H9 (cell line): Measurements from ENCODE around the gene CYBA. TPM values are rescaled to one million over a fixed set of nuclear protein-coding genes. Genes with fewer than 3 reads are reported as not detected.

Experiments used
- DNase-seq: peaks from one replicate; pipeline ENCODE4 v3.0.0-alpha.2; 2017
- H2AFZ ChIP-seq: one replicate; pipeline ENCODE4 v1.6.1; 2013; ENCODE audit warnings: mild to moderate bottlenecking, low read length, control low read depth, moderate library complexity
- H2AK5ac ChIP-seq: 2 replicates; pipeline ENCODE4 v1.6.1; 2013; ENCODE audit warnings: low read length, control low read depth, mixed read lengths; ENCODE audit not compliant: insufficient read length
- H2BK120ac ChIP-seq: one replicate; pipeline ENCODE4 v1.6.1; 2013; ENCODE audit warnings: low read depth, mild to moderate bottlenecking, low read length, control low read depth, inconsistent platforms; ENCODE audit not compliant: poor library complexity, severe bottlenecking
- H2BK12ac ChIP-seq: 2 replicates; pipeline ENCODE4 v1.6.1; 2013; ENCODE audit warnings: low read length, control low read depth, mixed read lengths, low read depth; ENCODE audit not compliant: insufficient read length
- H2BK15ac ChIP-seq: 2 replicates; pipeline ENCODE4 v1.6.1; 2013; ENCODE audit warnings: low read depth, low read length, control low read depth
- H2BK20ac ChIP-seq: one replicate; pipeline ENCODE4 v1.6.1; 2013; ENCODE audit warnings: low read depth, mild to moderate bottlenecking, low read length, control low read depth, inconsistent platforms; ENCODE audit not compliant: poor library complexity, severe bottlenecking
- H2BK5ac ChIP-seq: 2 replicates; pipeline ENCODE4 v1.6.1; 2013; ENCODE audit warnings: low read length, control low read depth, mixed read lengths; ENCODE audit not compliant: insufficient read length
- H3K14ac ChIP-seq: 2 replicates; pipeline ENCODE4 v1.6.1; 2013; ENCODE audit warnings: low read length, control low read depth; ENCODE audit not compliant: insufficient read depth
- H3K18ac ChIP-seq: 2 replicates; pipeline ENCODE4 v1.6.1; 2013; ENCODE audit warnings: low read depth, mild to moderate bottlenecking, mixed read lengths, low read length, control low read depth; ENCODE audit not compliant: insufficient read length
- H3K23ac ChIP-seq: 2 replicates; pipeline ENCODE4 v1.6.1; 2013; ENCODE audit warnings: low read length, control low read depth, mixed read lengths, low read depth; ENCODE audit not compliant: insufficient read length
- H3K23me2 ChIP-seq: 2 replicates; pipeline ENCODE4 v1.6.1; 2013; ENCODE audit warnings: low read depth, mild to moderate bottlenecking, mixed read lengths, low read length, control low read depth; ENCODE audit not compliant: insufficient read length, poor library complexity, severe bottlenecking
- H3K27ac ChIP-seq: 2 replicates; pipeline ENCODE4 v1.5.1; 2013; ENCODE audit warnings: low read length, control low read depth, mixed read lengths, low read depth; ENCODE audit not compliant: insufficient read length
- H3K27me3 ChIP-seq: 2 replicates; pipeline ENCODE4 v1.6.1; 2013; ENCODE audit warnings: low read length, control low read depth, inconsistent platforms; ENCODE audit not compliant: insufficient read depth
- H3K4ac ChIP-seq: 2 replicates; pipeline ENCODE4 v1.6.1; 2013; ENCODE audit warnings: low read depth, mild to moderate bottlenecking, control low read depth, inconsistent platforms, low read length, moderate library complexity
- H3K4me1 ChIP-seq: 2 replicates; pipeline ENCODE4 v1.6.1; 2013; ENCODE audit warnings: low read length, control low read depth, inconsistent platforms; ENCODE audit not compliant: insufficient read depth
- H3K4me2 ChIP-seq: 2 replicates; pipeline ENCODE4 v1.6.1; 2013; ENCODE audit warnings: low read length, control low read depth, mixed read lengths; ENCODE audit not compliant: insufficient read length, insufficient read depth
- H3K56ac ChIP-seq: 2 replicates; pipeline ENCODE4 v1.6.1; 2013; ENCODE audit warnings: low read depth, mild to moderate bottlenecking, mixed read lengths, low read length, control low read depth; ENCODE audit not compliant: insufficient read length
- H3K79me1 ChIP-seq: 2 replicates; pipeline ENCODE4 v1.6.1; 2013; ENCODE audit warnings: low read depth, mild to moderate bottlenecking, moderate library complexity, low read length, control low read depth, inconsistent platforms; ENCODE audit not compliant: insufficient read depth, poor library complexity, severe bottlenecking
- H3K79me2 ChIP-seq: 2 replicates; pipeline ENCODE4 v1.6.1; 2013; ENCODE audit warnings: low read length, control low read depth, inconsistent platforms; ENCODE audit not compliant: insufficient read depth
- H3K9ac ChIP-seq: 2 replicates; pipeline ENCODE4 v1.6.1; 2013; ENCODE audit warnings: low read length, control low read depth, mixed read lengths; ENCODE audit not compliant: insufficient read length; ENCODE audit errors: extremely low read depth
- H3K9me3 ChIP-seq: one replicate; pipeline ENCODE4 v1.6.1; 2013; ENCODE audit warnings: low read depth, low read length, inconsistent platforms; ENCODE audit not compliant: control insufficient read depth
- H3T11ph ChIP-seq: one replicate; pipeline ENCODE4 v1.6.1; 2013; ENCODE audit warnings: mild to moderate bottlenecking, low read length, control low read depth, inconsistent platforms
- H4K20me1 ChIP-seq: one replicate; pipeline ENCODE4 v1.6.1; 2013; ENCODE audit not compliant: control insufficient read depth, insufficient read length, insufficient read depth
- H4K5ac ChIP-seq: 2 replicates; pipeline ENCODE4 v1.6.1; 2013; ENCODE audit warnings: low read depth, mild to moderate bottlenecking, mixed read lengths, low read length, control low read depth; ENCODE audit not compliant: insufficient read length
- H4K8ac ChIP-seq: replicated peaks from 2 replicates; pipeline ENCODE4 v1.6.1; 2013; ENCODE audit warnings: low read length, control low read depth, mixed read lengths, low read depth; ENCODE audit not compliant: insufficient read length
- H4K91ac ChIP-seq: 2 replicates; pipeline ENCODE4 v1.6.1; 2013; ENCODE audit warnings: low read depth, mild to moderate bottlenecking, moderate library complexity, mixed read lengths, low read length, control low read depth; ENCODE audit not compliant: insufficient read length
- H3K27ac Mint-ChIP-seq, 3 experiments: 2 replicates in 2 of 3; 3 replicates in 1 of 3; pipeline ENCODE4 v1.8.0; 2020 to 2021; ENCODE audit warnings: mixed read lengths in 3 of 3, mild to moderate bottlenecking in 1 of 3, moderate library complexity in 1 of 3
- H3K27me3 Mint-ChIP-seq: 2 replicates; pipeline ENCODE4 v1.8.0; 2021; ENCODE audit warnings: low read depth, mild to moderate bottlenecking, moderate library complexity, mixed read lengths
- H3K36me3 Mint-ChIP-seq, 3 experiments: 2 replicates in 2 of 3; 3 replicates in 1 of 3; pipeline ENCODE4 v1.8.0; 2020 to 2021; ENCODE audit warnings: low read depth in 3 of 3, mixed read lengths in 3 of 3; ENCODE audit not compliant: insufficient read depth in 1 of 3
- H3K4me1 Mint-ChIP-seq, 2 experiments: 2 replicates each; pipeline ENCODE4 v1.8.0; 2020; ENCODE audit warnings: mixed read lengths in 2 of 2
- H3K4me3 Mint-ChIP-seq, 2 experiments: 2 replicates in 1 of 2; 3 replicates in 1 of 2; pipeline ENCODE4 v1.8.0; 2020 to 2021; ENCODE audit warnings: mild to moderate bottlenecking in 2 of 2, mixed read lengths in 2 of 2, moderate library complexity in 1 of 2
- H3K9me3 Mint-ChIP-seq, 2 experiments: 2 replicates in 1 of 2; 3 replicates in 1 of 2; pipeline ENCODE4 v1.8.0; 2020; ENCODE audit warnings: mild to moderate bottlenecking in 2 of 2, mixed read lengths in 2 of 2, moderate library complexity in 1 of 2
- WGBS: extraction: QIAGEN DNeasy Blood & Tissue Kit; methylation state at CpG from one replicate; pipeline ENCODE4 v1.1.7; 2013; ENCODE audit warnings: missing lambda C conversion rate, low lambda C conversion rate, mixed read lengths; ENCODE audit not compliant: insufficient read length; ENCODE audit errors: extremely low coverage; 5-methylcytosine and 5-hydroxymethylcytosine counted together
- total RNA-seq: library from RNA; stranded (reverse); gene quantifications from 2 replicates; pipeline ENCODE4 v1.2.1, GENCODE V29; 2021
- TF ChIP-seq, protein P1 (sequence below): fragments of 200-600 bp; sonication (generic); conservative IDR thresholded peaks from 3 replicates; pipeline ENCODE4 v1.8.0; 2021; ENCODE audit warnings: antibody characterized with exemption, mild to moderate bottlenecking

The CYBA gene
- total RNA-seq, 1 experiment from 2014 or later = 153 TPM

DNA sequence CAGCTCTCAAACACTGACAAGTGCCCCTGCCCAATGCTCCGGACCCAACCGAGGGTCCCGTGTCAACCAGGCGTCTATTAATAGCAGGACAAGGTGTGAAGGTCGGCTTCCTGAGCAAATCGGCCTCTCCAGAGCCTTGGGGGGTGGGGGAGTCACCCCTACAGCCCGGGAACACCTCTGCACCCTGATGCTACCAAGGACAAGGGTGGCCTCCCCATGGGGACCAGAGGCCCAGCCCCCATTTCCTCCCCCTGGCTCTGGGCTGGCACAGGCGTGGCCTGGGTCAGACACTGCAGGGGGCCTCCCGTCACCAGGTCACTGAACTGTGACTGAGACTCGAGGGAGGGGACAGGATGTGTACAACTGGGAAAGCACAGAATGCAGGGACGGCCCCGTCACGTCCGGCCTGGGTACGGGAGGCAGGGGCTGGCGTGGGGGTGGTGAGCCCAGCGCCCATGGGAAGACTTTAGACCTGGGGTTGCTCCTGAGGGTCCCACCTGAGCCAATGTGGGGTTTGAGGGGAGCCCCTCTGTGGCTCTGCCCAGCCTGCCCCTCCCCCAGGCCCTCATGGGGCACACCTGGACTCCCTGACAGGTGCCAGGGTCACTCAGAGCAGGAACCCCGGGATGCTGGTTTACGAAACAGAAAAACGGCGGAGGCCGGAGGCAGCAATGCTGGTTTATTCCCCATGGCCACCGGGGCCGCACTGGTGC, 579 bp upstream of the CYBA start:
- no peak overlapping the region for H3K14ac ChIP-seq
- no peaks in the 10 kb centered on the region for H3K79me2 ChIP-seq
- H3K27me3 ChIP-seq = no peaks in the 10 kb centered on the region
- H2BK5ac ChIP-seq = no peak overlapping the region
- no peak overlapping the region for H2BK120ac ChIP-seq
- H3K23me2 ChIP-seq = peaks cover 17% of the 10 kb centered on the region
- H3K4me3 Mint-ChIP-seq = peak overlapping the region; percentile 83 to 91
- H3K27ac Mint-ChIP-seq = no peak overlapping the region
- H4K5ac ChIP-seq = no peak overlapping the region
- H3K4me2 ChIP-seq = peak overlapping the region; percentile 66
- H3K4me1 Mint-ChIP-seq = peaks cover 8 to 12% of the 10 kb centered on the region in 2 experiments
- TF ChIP-seq, protein P1, sequence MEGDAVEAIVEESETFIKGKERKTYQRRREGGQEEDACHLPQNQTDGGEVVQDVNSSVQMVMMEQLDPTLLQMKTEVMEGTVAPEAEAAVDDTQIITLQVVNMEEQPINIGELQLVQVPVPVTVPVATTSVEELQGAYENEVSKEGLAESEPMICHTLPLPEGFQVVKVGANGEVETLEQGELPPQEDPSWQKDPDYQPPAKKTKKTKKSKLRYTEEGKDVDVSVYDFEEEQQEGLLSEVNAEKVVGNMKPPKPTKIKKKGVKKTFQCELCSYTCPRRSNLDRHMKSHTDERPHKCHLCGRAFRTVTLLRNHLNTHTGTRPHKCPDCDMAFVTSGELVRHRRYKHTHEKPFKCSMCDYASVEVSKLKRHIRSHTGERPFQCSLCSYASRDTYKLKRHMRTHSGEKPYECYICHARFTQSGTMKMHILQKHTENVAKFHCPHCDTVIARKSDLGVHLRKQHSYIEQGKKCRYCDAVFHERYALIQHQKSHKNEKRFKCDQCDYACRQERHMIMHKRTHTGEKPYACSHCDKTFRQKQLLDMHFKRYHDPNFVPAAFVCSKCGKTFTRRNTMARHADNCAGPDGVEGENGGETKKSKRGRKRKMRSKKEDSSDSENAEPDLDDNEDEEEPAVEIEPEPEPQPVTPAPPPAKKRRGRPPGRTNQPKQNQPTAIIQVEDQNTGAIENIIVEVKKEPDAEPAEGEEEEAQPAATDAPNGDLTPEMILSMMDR = no peak
- H3K27ac ChIP-seq = no peak overlapping the region
- no peak overlapping the region for H3K9ac ChIP-seq
- no peak overlapping the region for H3K23ac ChIP-seq
- H2BK15ac ChIP-seq = no peak overlapping the region
- no peaks in the 10 kb centered on the region; the same call in 1 of the 2 replicates for H3K4me1 ChIP-seq
- H3K18ac ChIP-seq = no peak overlapping the region
- no peak overlapping the region for H3K4ac ChIP-seq
- H2AFZ ChIP-seq = no peak overlapping the region
- no peaks in the 10 kb centered on the region for H3K9me3 ChIP-seq
- peak; percentile 73 for DNase-seq
- peaks cover 3% of the 10 kb centered on the region for H3K79me1 ChIP-seq
- H2AK5ac ChIP-seq = no peak overlapping the region
- H2BK12ac ChIP-seq = no peak overlapping the region
- H4K8ac ChIP-seq = no peak overlapping the region
- no peak overlapping the region for H4K91ac ChIP-seq
- no peak overlapping the region for H2BK20ac ChIP-seq
- H3T11ph ChIP-seq = no peak overlapping the region
- peaks cover 10 to 27% (median 26%) of the 10 kb centered on the region in 3 experiments; a peak in 6 of 7 replicates for H3K36me3 Mint-ChIP-seq
- H3K27me3 Mint-ChIP-seq = no peaks in the 10 kb centered on the region
- WGBS = no CpG with 5 or more reads among the region's 24 CpGs
- no peak overlapping the region for H3K56ac ChIP-seq
- no peaks in the 10 kb centered on the region; a peak in 1 of 5 replicates for H3K9me3 Mint-ChIP-seq
- H4K20me1 ChIP-seq = no peaks in the 10 kb centered on the region
